B cell (primary cell): ENCODE measurements around the gene NBPF1. TPM values are rescaled to one million over a fixed set of nuclear protein-coding genes. Genes with fewer than 3 reads are reported as not detected.
"Not testable (repeated sequence)": the region's sequence is repeated elsewhere in the genome, so short reads cannot be mapped to it uniquely, and the experiment has no call there.

Experiments used
- ATAC-seq: fragments of 200-7000 bp; cut with Tn5 transposase; one replicate; pipeline ENCODE4 v1.10.0; 2021; ENCODE audit warnings: low read depth, mild to moderate bottlenecking, moderate number of reproducible peaks, moderate library complexity
- CTCF ChIA-PET: fragments of 350-600 bp; sonication (Branson Sonifier 250); formaldehyde crosslinking; loops from one replicate; lab custom pipeline; 2021; ENCODE audit warnings: antibody characterized with exemption, inconsistent platforms; lab: Charles Lee
- POLR2A ChIA-PET: fragments of 350-600 bp; sonication (Branson Sonifier 250); formaldehyde crosslinking; loops from one replicate; lab custom pipeline; 2021; ENCODE audit warnings: antibody characterized with exemption; lab: Charles Lee
- DNase-seq: peaks from one replicate; pipeline ENCODE4 v3.0.0; 2013
- H2AFZ ChIP-seq: 2 replicates; pipeline ENCODE4 v1.6.1; 2012; ENCODE audit warnings: mild to moderate bottlenecking, low read depth, low read length; ENCODE audit not compliant: insufficient read depth, poor library complexity, severe bottlenecking
- H3K27ac ChIP-seq, 2 donors: 1 replicate in 1 of 2; 2 replicates in 1 of 2; pipeline ENCODE4 v1.5.1; 2012 to 2013; ENCODE audit warnings: low read length in 2 of 2, mild to moderate bottlenecking in 2 of 2, moderate library complexity in 1 of 2
- H3K27me3 ChIP-seq, 4 experiments: fragments of 200-600 bp in 1 of 4; sonication (generic) in 1 of 4; replicated peaks in 1 of 4; 1 replicate in 2 of 4; 2 replicates in 2 of 4; pipeline versions ENCODE4 v1.6.1 to v1.7.0; 2013 to 2016; ENCODE audit warnings: low read length in 3 of 4, mild to moderate bottlenecking in 2 of 4, mixed read lengths in 1 of 4, moderate library complexity in 1 of 4; ENCODE audit not compliant: insufficient read depth in 4 of 4, control insufficient read depth in 3 of 4; ENCODE audit errors: control extremely low read depth in 1 of 4
- H3K36me3 ChIP-seq, 2 experiments: replicated peaks in 1 of 2; 1 replicate in 1 of 2; 2 replicates in 1 of 2; pipeline versions ENCODE4 v1.6.1 to v1.7.1; 2013; ENCODE audit warnings: low read length in 1 of 2; ENCODE audit not compliant: insufficient read depth in 2 of 2, control insufficient read depth in 1 of 2; ENCODE audit errors: control extremely low read depth in 1 of 2, extremely low read depth in 1 of 2
- H3K4me1 ChIP-seq, 2 donors: fragments of 200-600 bp in 1 of 2; sonication (generic) in 1 of 2; 1 replicate in 1 of 2; 2 replicates in 1 of 2; pipeline versions ENCODE4 v1.5.1 to v1.6.1; 2013 to 2017; ENCODE audit warnings: low read length in 2 of 2; ENCODE audit not compliant: control insufficient read depth in 2 of 2, insufficient read depth in 2 of 2
- H3K4me2 ChIP-seq: replicated peaks from 2 replicates; pipeline ENCODE3; 2012; ENCODE audit warnings: mild to moderate bottlenecking, low read depth, low read length; ENCODE audit not compliant: poor library complexity, severe bottlenecking
- H3K4me3 ChIP-seq, 5 experiments: fragments of 200-600 bp in 1 of 5; sonication (generic) in 1 of 5; 1 replicate in 3 of 5; 2 replicates in 2 of 5; pipeline versions ENCODE4 v1.5.1 to v1.7.0; 2011 to 2016; ENCODE audit warnings: low read length in 4 of 5, mild to moderate bottlenecking in 4 of 5, low read depth in 2 of 5, control low read depth in 1 of 5, moderate library complexity in 1 of 5; ENCODE audit not compliant: insufficient read depth in 1 of 5; ENCODE audit errors: control extremely low read depth in 1 of 5, extremely low read depth in 1 of 5
- H3K79me2 ChIP-seq: fragments of 200-600 bp; sonication (generic); one replicate; pipeline ENCODE4 v1.6.0; 2016; ENCODE audit warnings: low read length; ENCODE audit not compliant: control insufficient read depth, insufficient read depth
- H3K9ac ChIP-seq: fragments of 200-600 bp; sonication (generic); 2 replicates; pipeline ENCODE4 v1.6.1; 2017; ENCODE audit warnings: mild to moderate bottlenecking, low read length, moderate library complexity
- H3K9me3 ChIP-seq, 3 donors: one replicate each; pipeline versions ENCODE4 v1.6.1 to v1.7.1; 2013; ENCODE audit warnings: low read length in 2 of 3; ENCODE audit not compliant: control insufficient read depth in 2 of 3, insufficient read depth in 1 of 3; ENCODE audit errors: control extremely low read depth in 1 of 3
- H4K20me1 ChIP-seq: 2 replicates; pipeline ENCODE4 v1.6.0; 2012; ENCODE audit warnings: mild to moderate bottlenecking, low read length; ENCODE audit not compliant: insufficient read depth, control insufficient read depth, poor library complexity, severe bottlenecking
- H3K27ac Mint-ChIP-seq: one replicate; pipeline ENCODE4 v1.8.0; 2021; ENCODE audit warnings: mixed read lengths
- H3K27me3 Mint-ChIP-seq: one replicate; pipeline ENCODE4 v1.8.0; 2021; ENCODE audit warnings: mixed read lengths
- H3K4me1 Mint-ChIP-seq: one replicate; pipeline ENCODE4 v1.8.0; 2021; ENCODE audit warnings: mixed read lengths
- H3K4me3 Mint-ChIP-seq: one replicate; pipeline ENCODE4 v1.8.0; 2021; ENCODE audit warnings: mixed read lengths
- H3K9me3 Mint-ChIP-seq: one replicate; pipeline ENCODE4 v1.8.0; 2022; ENCODE audit warnings: mixed read lengths; ENCODE audit not compliant: insufficient read depth
- WGBS: methylation state at CpG from one replicate; pipeline ENCODE4 v1.1.5; 2013; ENCODE audit warnings: missing lambda C conversion rate; ENCODE audit not compliant: insufficient coverage; 5-methylcytosine and 5-hydroxymethylcytosine counted together
- intact Hi-C: fragments of 100-400 bp; cut with micrococcal nuclease; formaldehyde crosslinking; loops from one replicate; pipeline ENCODE4 v1.10.0; 2022
- polyA plus RNA-seq: library from polyadenylated mRNA; depleted of rRNA; stranded (reverse); fragments of >200 nt; gene quantifications from 2 replicates; pipeline ENCODE4 v1.2.3, GENCODE V29; 2012
- total RNA-seq, 2 donors: library from RNA; stranded (reverse); fragments of 120-200 nt in 1 of 2; gene quantifications; 1 replicate in 1 of 2; 2 replicates in 1 of 2; pipeline versions ENCODE4 v1.2.3 to v1.2.4, GENCODE V29; 2013 to 2022

The NBPF1 gene
- total and polyA plus RNA-seq, 2 donors (not counting 1 experiment from before 2014, with no cell fraction given), result 19.1 to 66.3 TPM

- intact Hi-C loops, CTCF ChIA-PET, H3K4me1 Mint-ChIP-seq, POLR2A ChIA-PET, H2AFZ ChIP-seq, H3K4me1 ChIP-seq, H3K27me3 ChIP-seq, H3K27ac Mint-ChIP-seq, H3K9me3 ChIP-seq, H3K36me3 ChIP-seq, H3K4me3 Mint-ChIP-seq, H3K79me2 ChIP-seq, H3K27me3 Mint-ChIP-seq, H3K9me3 Mint-ChIP-seq, H3K27ac ChIP-seq, H3K4me3 ChIP-seq, H4K20me1 ChIP-seq, H3K9ac ChIP-seq, H3K4me2 ChIP-seq, DNase-seq: not testable (repeated sequence)
- peak; percentile 70 for ATAC-seq
- no CpG with 5 or more reads among the region's 6 CpGs for WGBS
Measured at GRCh38 chr1:16656574-16656973, 43.2 kb upstream of the NBPF1 start.

DNA sequence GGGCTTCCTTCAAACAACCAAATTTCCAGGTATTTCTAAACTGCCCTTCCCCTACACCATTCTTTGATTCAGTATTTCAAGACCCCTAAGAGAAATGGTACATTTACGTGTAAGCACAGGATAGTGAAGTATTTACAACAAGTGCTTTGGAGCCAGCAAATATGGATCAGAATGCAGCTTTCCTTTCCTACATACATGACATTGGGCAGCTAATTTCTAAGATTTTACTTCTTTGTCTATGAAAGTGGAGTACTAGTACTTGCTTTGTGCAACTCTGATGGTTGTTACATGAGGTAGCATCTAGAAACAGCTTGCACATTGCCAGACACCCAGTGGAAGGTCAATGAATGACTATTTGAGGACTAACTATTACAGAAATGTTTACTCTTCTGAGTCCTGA is 38.2 kb upstream of the NBPF1 start:
- H3K4me1 ChIP-seq, POLR2A ChIA-PET, H3K4me3 ChIP-seq, H3K4me2 ChIP-seq, ATAC-seq, H3K27me3 Mint-ChIP-seq, H2AFZ ChIP-seq, H3K27ac ChIP-seq, H3K27ac Mint-ChIP-seq, H3K9me3 Mint-ChIP-seq, H3K79me2 ChIP-seq, intact Hi-C loops, H3K9ac ChIP-seq, DNase-seq, CTCF ChIA-PET, H3K27me3 ChIP-seq, H3K9me3 ChIP-seq, H3K36me3 ChIP-seq, H3K4me1 Mint-ChIP-seq, H3K4me3 Mint-ChIP-seq, H4K20me1 ChIP-seq: not testable (repeated sequence)
- WGBS, result no CpG with 5 or more reads among the region's 1 CpG

GRCh38 chr1:16649960-16650359 is 36.6 kb upstream of the NBPF1 start:
- intact Hi-C loops, result loop anchor here (10.0 kb wide), 2 partner anchors 285 to 1125 kb away; partner anchors contain the start of genes CASP9, DNAJC16 and SZRD1
- ATAC-seq, H3K27ac Mint-ChIP-seq, H3K27me3 ChIP-seq, H3K4me3 ChIP-seq, H3K4me2 ChIP-seq, H3K27ac ChIP-seq, CTCF ChIA-PET, DNase-seq, H3K9ac ChIP-seq, H3K36me3 ChIP-seq, POLR2A ChIA-PET, H3K79me2 ChIP-seq, H3K9me3 ChIP-seq, H3K9me3 Mint-ChIP-seq, H3K4me1 Mint-ChIP-seq, H3K27me3 Mint-ChIP-seq, H4K20me1 ChIP-seq, H2AFZ ChIP-seq, H3K4me3 Mint-ChIP-seq: not testable (repeated sequence)
- no CpG with 5 or more reads among the region's 9 CpGs for WGBS
- peaks cover 5 to 15% of the 10 kb centered on the region in 2 donors for H3K4me1 ChIP-seq

DNA sequence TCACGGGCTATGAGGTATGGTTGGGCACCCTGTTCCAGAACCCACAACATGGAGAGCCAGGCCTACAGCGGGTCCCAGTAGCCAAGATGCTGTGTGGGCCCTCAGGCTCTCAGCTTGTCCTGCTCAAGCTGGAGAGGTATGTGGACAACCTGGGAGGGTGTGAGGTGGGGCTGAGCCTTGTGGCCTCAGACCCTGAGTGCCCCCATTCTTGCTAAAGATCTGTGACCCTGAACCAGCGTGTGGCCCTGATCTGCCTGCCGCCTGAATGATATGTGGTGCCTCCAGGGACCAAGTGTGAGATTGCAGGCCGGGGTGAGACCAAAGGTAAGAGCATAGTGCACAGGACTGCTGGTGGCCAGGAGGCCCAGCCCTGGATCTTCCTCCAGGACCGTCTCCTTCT is 36.0 kb upstream of the NBPF1 start:
- H3K27ac Mint-ChIP-seq, DNase-seq, ATAC-seq, H3K27ac ChIP-seq, CTCF ChIA-PET, H3K9ac ChIP-seq, H3K9me3 Mint-ChIP-seq, H3K4me3 ChIP-seq, H3K4me2 ChIP-seq, H3K36me3 ChIP-seq, H3K4me3 Mint-ChIP-seq, H3K4me1 Mint-ChIP-seq, H3K9me3 ChIP-seq, H3K27me3 Mint-ChIP-seq, H2AFZ ChIP-seq, H4K20me1 ChIP-seq, POLR2A ChIA-PET, H3K27me3 ChIP-seq: not testable (repeated sequence)
- peaks cover 7 to 19% of the 10 kb centered on the region in 2 donors for H3K4me1 ChIP-seq
- WGBS, result 91% methylated on average over 2 of the region's 6 CpGs
- intact Hi-C loops, result loop anchor here (10.0 kb wide), 2 partner anchors 285 to 1125 kb away; partner anchors contain the start of genes CASP9, DNAJC16 and SZRD1
- peaks cover 11% of the 10 kb centered on the region for H3K79me2 ChIP-seq
